SK-N-SH treated with all-trans-retinoic acid at 6 μM for 48 hours (cell line): ENCODE measurements around the gene MYO1B.

Experiments
- ATAC-seq: fragments of 200-7000 bp; cut with Tn5 transposase; 3 replicates; pipeline ENCODE4 v1.9.1; 2020; ENCODE audit warnings: mild to moderate bottlenecking, moderate library complexity
- ARNTL ChIP-seq: fragments of 450-650 bp; formaldehyde crosslinking; IDR thresholded peaks from 2 replicates; pipeline ENCODE4 v1.5.0; 2020; ENCODE audit warnings: low read depth, mild to moderate bottlenecking, moderate library complexity, borderline replicate concordance
- BACH2 ChIP-seq: fragments of 250-450 bp; sonication (Bioruptor Pico); IDR thresholded peaks from 2 replicates; pipeline ENCODE4 v1.9.0; 2021; ENCODE audit warnings: mild to moderate bottlenecking, borderline replicate concordance
- CREB5 ChIP-seq: fragments of 250-450 bp; sonication (Bioruptor Pico); IDR thresholded peaks from 2 replicates; pipeline ENCODE4 v1.5.1; 2020; ENCODE audit warnings: low read depth, mild to moderate bottlenecking, moderate library complexity
- CSDC2 ChIP-seq: fragments of 250-450 bp; sonication (Bioruptor Pico); IDR thresholded peaks from 2 replicates; pipeline ENCODE4 v1.5.0; 2020; ENCODE audit warnings: mild to moderate bottlenecking, moderate library complexity
- GLIS3 ChIP-seq: fragments of 250-450 bp; sonication (Bioruptor Pico); IDR thresholded peaks from 2 replicates; pipeline ENCODE4 v1.5.0; 2020; ENCODE audit warnings: mild to moderate bottlenecking, moderate library complexity
- ISL1 ChIP-seq: fragments of 250-450 bp; sonication (Bioruptor Pico); IDR thresholded peaks from 2 replicates; pipeline ENCODE4 v2.1.2; 2022; ENCODE audit warnings: mild to moderate bottlenecking, moderate library complexity
- OSR1 ChIP-seq: fragments of 250-450 bp; sonication (Bioruptor Pico); IDR thresholded peaks from 2 replicates; pipeline ENCODE4 v1.8.0; 2022; ENCODE audit warnings: moderate library complexity, mild to moderate bottlenecking, inconsistent platforms
- POU6F1 ChIP-seq: fragments of 250-450 bp; sonication (Bioruptor Pico); IDR thresholded peaks from 2 replicates; pipeline ENCODE4 v1.8.0; 2021; ENCODE audit warnings: low read depth, mild to moderate bottlenecking, moderate library complexity, borderline replicate concordance
- PPARA ChIP-seq: fragments of 250-450 bp; sonication (Bioruptor Pico); IDR thresholded peaks from 2 replicates; pipeline ENCODE4 v1.5.0; 2020; ENCODE audit warnings: mild to moderate bottlenecking, borderline replicate concordance
- RARB ChIP-seq: fragments of 250-450 bp; sonication (Bioruptor Pico); IDR thresholded peaks from 2 replicates; pipeline ENCODE4 v1.8.0; 2021; ENCODE audit warnings: mild to moderate bottlenecking, moderate library complexity
- SNAI2 ChIP-seq: fragments of 250-450 bp; sonication (Bioruptor Pico); IDR thresholded peaks from 2 replicates; pipeline ENCODE4 v1.5.0; 2020; ENCODE audit warnings: mild to moderate bottlenecking, moderate library complexity
- TCF4 ChIP-seq: fragments of 250-450 bp; sonication (Bioruptor Pico); IDR thresholded peaks from 2 replicates; pipeline ENCODE4 v1.8.0; 2021; ENCODE audit warnings: mild to moderate bottlenecking, moderate library complexity, borderline replicate concordance
- TOX ChIP-seq: fragments of 250-450 bp; sonication (Bioruptor Pico); IDR thresholded peaks from 2 replicates; pipeline ENCODE4 v1.8.0; 2021; ENCODE audit warnings: mild to moderate bottlenecking, moderate library complexity, borderline replicate concordance
- TSHZ2 ChIP-seq: fragments of 250-450 bp; sonication (Bioruptor Pico); IDR thresholded peaks from 2 replicates; pipeline ENCODE4 v1.5.0; 2020; ENCODE audit warnings: mild to moderate bottlenecking, moderate library complexity
- ZC3H10 ChIP-seq: fragments of 250-450 bp; sonication (Bioruptor Pico); IDR thresholded peaks from 2 replicates; pipeline ENCODE4 v1.5.1; 2021; ENCODE audit warnings: mild to moderate bottlenecking, moderate library complexity
- ZFP3 ChIP-seq: fragments of 250-450 bp; sonication (Bioruptor Pico); IDR thresholded peaks from 2 replicates; pipeline ENCODE4 v1.5.0; 2020; ENCODE audit warnings: mild to moderate bottlenecking, moderate library complexity
- ZFP30 ChIP-seq: fragments of 450-650 bp; formaldehyde crosslinking; IDR thresholded peaks from 2 replicates; pipeline ENCODE4 v1.5.0; 2022; ENCODE audit warnings: mild to moderate bottlenecking, moderate library complexity
- ZNF565 ChIP-seq: fragments of 450-650 bp; formaldehyde crosslinking; conservative IDR thresholded peaks from 2 replicates; pipeline ENCODE4 v1.5.0; 2020; ENCODE audit warnings: low read depth, mild to moderate bottlenecking, moderate library complexity
- ZNF70 ChIP-seq: fragments of 450-650 bp; formaldehyde crosslinking; IDR thresholded peaks from 2 replicates; pipeline ENCODE4 v1.5.0; 2020; ENCODE audit warnings: mild to moderate bottlenecking, moderate library complexity
- TF ChIP-seq, protein P1 (sequence below): fragments of 250-450 bp; sonication (Bioruptor Pico); IDR thresholded peaks from 2 replicates; pipeline ENCODE4 v1.5.1; 2021; ENCODE audit warnings: mild to moderate bottlenecking, moderate library complexity

The MYO1B gene

GRCh38 chr2:191228861-191229260 lies 16.3 kb upstream of the MYO1B start (continued):
- no peak for TF ChIP-seq PPARA (CRISPR knock-in tag)
- TF ChIP-seq ZNF565 (CRISPR knock-in tag), result no peak
- TF ChIP-seq SNAI2 (CRISPR knock-in tag), result no peak
- no peak for TF ChIP-seq TCF4 (CRISPR knock-in tag)
- no peak for TF ChIP-seq OSR1 (CRISPR knock-in tag)

DNA sequence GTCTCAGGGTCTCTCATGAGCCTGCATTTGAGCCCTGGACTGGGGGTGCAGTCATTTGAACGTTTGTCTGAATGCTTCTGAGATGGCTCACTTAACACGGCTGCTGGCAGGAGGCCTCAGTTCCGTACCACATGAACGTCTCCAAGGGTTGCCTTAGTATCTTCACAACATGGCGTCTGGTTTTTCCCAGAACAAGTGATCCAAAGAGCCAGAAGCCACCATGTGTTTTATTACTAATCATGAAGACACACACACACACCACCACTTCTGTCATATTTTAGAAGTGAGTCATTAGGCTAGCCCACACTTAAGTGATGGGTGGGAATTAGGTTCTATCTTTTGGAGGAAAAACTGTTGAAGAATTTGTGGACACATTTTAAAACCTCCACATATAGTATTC lies 15.0 kb upstream of the MYO1B start:
- TF ChIP-seq ZNF565 (CRISPR knock-in tag) (no peak), CSDC2 (CRISPR knock-in tag) (no peak), TOX (no peak), CREB5 (no peak), ZFP3 (CRISPR knock-in tag) (no peak), OSR1 (CRISPR knock-in tag) (no peak), GLIS3 (CRISPR knock-in tag) (no peak), PPARA (CRISPR knock-in tag) (no peak), ARNTL (CRISPR knock-in tag) (no peak), TSHZ2 (CRISPR knock-in tag) (no peak), ZNF70 (CRISPR knock-in tag) (no peak), BACH2 (CRISPR knock-in tag) (no peak), SNAI2 (CRISPR knock-in tag) (no peak), TCF4 (CRISPR knock-in tag) (no peak), RARB (no peak), ZC3H10 (CRISPR knock-in tag) (no peak), POU6F1 (CRISPR knock-in tag) (no peak)
- TF ChIP-seq, protein P1, sequence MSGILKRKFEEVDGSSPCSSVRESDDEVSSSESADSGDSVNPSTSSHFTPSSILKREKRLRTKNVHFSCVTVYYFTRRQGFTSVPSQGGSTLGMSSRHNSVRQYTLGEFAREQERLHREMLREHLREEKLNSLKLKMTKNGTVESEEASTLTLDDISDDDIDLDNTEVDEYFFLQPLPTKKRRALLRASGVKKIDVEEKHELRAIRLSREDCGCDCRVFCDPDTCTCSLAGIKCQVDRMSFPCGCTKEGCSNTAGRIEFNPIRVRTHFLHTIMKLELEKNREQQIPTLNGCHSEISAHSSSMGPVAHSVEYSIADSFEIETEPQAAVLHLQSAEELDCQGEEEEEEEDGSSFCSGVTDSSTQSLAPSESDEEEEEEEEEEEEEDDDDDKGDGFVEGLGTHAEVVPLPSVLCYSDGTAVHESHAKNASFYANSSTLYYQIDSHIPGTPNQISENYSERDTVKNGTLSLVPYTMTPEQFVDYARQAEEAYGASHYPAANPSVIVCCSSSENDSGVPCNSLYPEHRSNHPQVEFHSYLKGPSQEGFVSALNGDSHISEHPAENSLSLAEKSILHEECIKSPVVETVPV, result no peak
- ATAC-seq, result peak; percentile 53; the same call in 2 of the 3 replicates

GRCh38 chr2:191231995-191232394 lies 13.2 kb upstream of the MYO1B start:
- TF ChIP-seq ISL1 (no peak), ZFP30 (CRISPR knock-in tag) (no peak), CREB5 (no peak), ZFP3 (CRISPR knock-in tag) (no peak), BACH2 (CRISPR knock-in tag) (no peak), OSR1 (CRISPR knock-in tag) (no peak), RARB (no peak), ZC3H10 (CRISPR knock-in tag) (no peak), SNAI2 (CRISPR knock-in tag) (no peak), ZNF70 (CRISPR knock-in tag) (no peak), PPARA (CRISPR knock-in tag) (no peak), TCF4 (CRISPR knock-in tag) (no peak)
- peak; percentile 40; the same call in 1 of the 3 replicates for ATAC-seq
